Measurements from ENCODE around the gene WDR13. TPM values are rescaled to one million over a fixed set of nuclear protein-coding genes. Genes with fewer than 3 reads are reported as not detected.

Gene WDR13
- total and polyA plus RNA-seq, 4 donors, result 25.4 to 73.7 (median 38.5) TPM

GRCh38 chrX:48604701-48605100 is 7.4 kb downstream of the WDR13 start:
- no peak overlapping the region for H3K27ac ChIP-seq (ENCODE audit: low read depth in 1 of 2, low read length in 2 of 2)
- H3K36me3 ChIP-seq (ENCODE audit: control insufficient read depth in 4 of 4, insufficient read depth in 3 of 4, low read depth in 1 of 4, low read length in 3 of 4), result peaks cover 7 to 37% (median 15%) of the 10 kb centered on the region in 4 donors
- no peaks in the 10 kb centered on the region for H3K9me3 ChIP-seq (ENCODE audit: control insufficient read depth in 4 of 4, low read length in 3 of 4)
- TF ChIP-seq HNF4G (IDR thresholded peaks at IDR 0.05), result no peak
- TF ChIP-seq EGR1 (IDR thresholded peaks at IDR 0.05; ENCODE audit: low read depth in 2 of 2), result no peak
- TF ChIP-seq YY1 (IDR thresholded peaks at IDR 0.05), result no peak
- no peak for TF ChIP-seq GABPA (IDR thresholded peaks at IDR 0.05 in 1 of 2, conservative IDR thresholded peaks at IDR 0.05 in 1 of 2)
- TF ChIP-seq ZBTB33 (IDR thresholded peaks at IDR 0.05), result no peak
- TF ChIP-seq NR2F2 (IDR thresholded peaks at IDR 0.05), result no peak
- no peak for TF ChIP-seq RXRA (IDR thresholded peaks at IDR 0.05)
- no peak for TF ChIP-seq ATF3 (IDR thresholded peaks at IDR 0.05)
- TF ChIP-seq TAF1 (conservative IDR thresholded peaks at IDR 0.05), result no peak
- TF ChIP-seq MAX (IDR thresholded peaks at IDR 0.05), result no peak
- TF ChIP-seq SP1 (IDR thresholded peaks at IDR 0.05), result no peak
- TF ChIP-seq CTCF (IDR thresholded peaks at IDR 0.05; ENCODE audit: low read depth, low read length, missing input control), result no peak
- TF ChIP-seq FOXA1 (IDR thresholded peaks at IDR 0.05), result no peak
- TF ChIP-seq REST (IDR thresholded peaks at IDR 0.05), result no peak
- no peak for TF ChIP-seq RAD21 (IDR thresholded peaks at IDR 0.05)
- no peak for TF ChIP-seq JUND (IDR thresholded peaks at IDR 0.05)
- DNase-seq (ENCODE audit: low spot score), result no peak
- no peak overlapping the region for H3K9ac ChIP-seq (ENCODE audit: low read depth in 1 of 2, low read length in 2 of 2)
- H3K4me3 ChIP-seq (ENCODE audit: low read depth in 1 of 3, low read length in 3 of 3), result no peak overlapping the region
- H3K27me3 ChIP-seq (ENCODE audit: control insufficient read depth in 4 of 4, insufficient read depth in 4 of 4, low read length in 3 of 4), result no peaks in the 10 kb centered on the region
- WGBS, result 95% methylated on average over 16 of the region's 16 CpGs
- H3K4me1 ChIP-seq (ENCODE audit: control insufficient read depth in 4 of 4, insufficient read depth in 4 of 4, low read length in 3 of 4), result no peaks in the 10 kb centered on the region

- Histone ChIP-seq H3K27ac (ENCODE audit: low read depth in 1 of 2, low read length in 2 of 2) (no peak overlapping the region), H3K9ac (ENCODE audit: low read depth in 1 of 2, low read length in 2 of 2) (no peak overlapping the region), H3K27me3 (ENCODE audit: control insufficient read depth in 4 of 4, insufficient read depth in 4 of 4, low read length in 3 of 4) (no peaks in the 10 kb centered on the region), H3K4me1 (ENCODE audit: control insufficient read depth in 4 of 4, insufficient read depth in 4 of 4, low read length in 3 of 4) (no peaks in the 10 kb centered on the region), H3K36me3 (ENCODE audit: control insufficient read depth in 4 of 4, insufficient read depth in 3 of 4, low read depth in 1 of 4, low read length in 3 of 4) (peaks cover 4 to 32% (median 9%) of the 10 kb centered on the region in 4 donors), H3K4me3 (ENCODE audit: low read depth in 1 of 3, low read length in 3 of 3) (no peak overlapping the region), H3K9me3 (ENCODE audit: control insufficient read depth in 4 of 4, low read length in 3 of 4) (no peaks in the 10 kb centered on the region)
- no peak for DNase-seq (ENCODE audit: low spot score)
- WGBS, result 88% methylated on average over 6 of the region's 6 CpGs
- no peak for TF ChIP-seq ZBTB33 (IDR thresholded peaks at IDR 0.05)
- no peak for TF ChIP-seq REST (IDR thresholded peaks at IDR 0.05)
- no peak for TF ChIP-seq EGR1 (IDR thresholded peaks at IDR 0.05; ENCODE audit: low read depth in 2 of 2)
- no peak for TF ChIP-seq HNF4A (conservative IDR thresholded peaks at IDR 0.05)
Measured at GRCh38 chrX:48606091-48606490, 8.8 kb downstream of the WDR13 start.

All from liver (tissue), 9 donors.